A673 (cell line): ENCODE measurements around the gene ACOX3.

ENCODE experiments used
- EZH2 ChIP-seq: fragments of 200-600 bp; sonication (generic); IDR thresholded peaks from 2 replicates; pipeline ENCODE4 v1.6.1; 2017; ENCODE audit warnings: borderline replicate concordance, low read depth, mild to moderate bottlenecking, mixed read lengths, antibody characterized with exemption, low read length; ENCODE audit not compliant: poor library complexity, severe bottlenecking
- TF ChIP-seq, protein P1 (sequence below): fragments of 300-800, 200-600 bp; sonication (generic); conservative IDR thresholded peaks from 2 replicates; pipeline ENCODE4 v1.5.1; 2017; ENCODE audit warnings: low read depth, mild to moderate bottlenecking, antibody characterized with exemption, low read length, moderate library complexity, mixed read lengths

DNA sequence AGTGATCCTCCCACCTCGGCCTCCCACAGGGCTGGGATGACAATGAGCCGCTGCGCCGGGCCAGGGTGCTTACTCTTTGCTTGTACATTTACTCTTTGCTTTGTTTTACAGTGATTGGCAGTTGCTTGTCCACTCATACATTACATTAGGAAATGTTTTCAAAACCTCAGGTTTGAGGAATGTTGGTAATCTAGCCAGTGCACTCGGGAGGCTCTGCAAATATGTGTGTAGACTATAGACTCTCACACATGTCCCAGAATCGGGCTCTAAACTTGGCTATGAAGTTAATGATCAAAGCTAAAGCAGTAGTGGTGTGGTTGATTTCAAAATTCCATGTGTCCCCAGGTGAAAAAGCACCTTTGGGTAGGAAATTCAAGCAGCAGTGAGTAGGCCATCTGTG lies 20.6 kb upstream of the ACOX3 start:
- TF ChIP-seq, protein P1, sequence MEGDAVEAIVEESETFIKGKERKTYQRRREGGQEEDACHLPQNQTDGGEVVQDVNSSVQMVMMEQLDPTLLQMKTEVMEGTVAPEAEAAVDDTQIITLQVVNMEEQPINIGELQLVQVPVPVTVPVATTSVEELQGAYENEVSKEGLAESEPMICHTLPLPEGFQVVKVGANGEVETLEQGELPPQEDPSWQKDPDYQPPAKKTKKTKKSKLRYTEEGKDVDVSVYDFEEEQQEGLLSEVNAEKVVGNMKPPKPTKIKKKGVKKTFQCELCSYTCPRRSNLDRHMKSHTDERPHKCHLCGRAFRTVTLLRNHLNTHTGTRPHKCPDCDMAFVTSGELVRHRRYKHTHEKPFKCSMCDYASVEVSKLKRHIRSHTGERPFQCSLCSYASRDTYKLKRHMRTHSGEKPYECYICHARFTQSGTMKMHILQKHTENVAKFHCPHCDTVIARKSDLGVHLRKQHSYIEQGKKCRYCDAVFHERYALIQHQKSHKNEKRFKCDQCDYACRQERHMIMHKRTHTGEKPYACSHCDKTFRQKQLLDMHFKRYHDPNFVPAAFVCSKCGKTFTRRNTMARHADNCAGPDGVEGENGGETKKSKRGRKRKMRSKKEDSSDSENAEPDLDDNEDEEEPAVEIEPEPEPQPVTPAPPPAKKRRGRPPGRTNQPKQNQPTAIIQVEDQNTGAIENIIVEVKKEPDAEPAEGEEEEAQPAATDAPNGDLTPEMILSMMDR, result no peak
- no peak for TF ChIP-seq EZH2
